Transverse colon (tissue), 4 donors: ENCODE measurements around the gene ATG7. TPM values are rescaled to one million over a fixed set of nuclear protein-coding genes. Genes with fewer than 3 reads are reported as not detected.

Experiments
- DNase-seq: peaks from one replicate; pipeline ENCODE4 v3.0.0-alpha.2; 2019
- H3K27ac ChIP-seq, 4 donors: fragments of 200-600 bp; sonication (generic); 2 replicates each; pipeline ENCODE4 v1.5.1; 2016 to 2018; ENCODE audit warnings: inconsistent platforms in 4 of 4
- H3K27me3 ChIP-seq: fragments of 200-600 bp; sonication (generic); 2 replicates; pipeline ENCODE4 v1.5.1; 2017; ENCODE audit warnings: inconsistent platforms
- H3K36me3 ChIP-seq, 4 donors: fragments of 200-600 bp; sonication (generic); 2 replicates each; pipeline ENCODE4 v1.5.1; 2017 to 2019; ENCODE audit warnings: inconsistent platforms in 4 of 4
- H3K4me1 ChIP-seq, 4 donors: fragments of 200-600 bp; sonication (generic); 2 replicates each; pipeline ENCODE4 v1.5.1; 2017 to 2020; ENCODE audit warnings: inconsistent platforms in 4 of 4
- H3K4me3 ChIP-seq, 4 donors: fragments of 200-600 bp; sonication (generic); 1 replicate in 1 of 4; 2 replicates in 3 of 4; pipeline versions ENCODE4 v1.5.1 to v1.6.1; 2017 to 2019; ENCODE audit warnings: inconsistent platforms in 4 of 4
- H3K9me3 ChIP-seq, 2 donors: fragments of 200-600 bp; sonication (generic); 2 replicates each; pipeline ENCODE4 v1.5.1; 2017 to 2019; ENCODE audit warnings: inconsistent platforms in 2 of 2
- EP300 ChIP-seq: sonication (generic); formaldehyde crosslinking; IDR thresholded peaks from one replicate; pipeline ENCODE4 v1.6.1; 2017; ENCODE audit warnings: antibody characterized with exemption, low read depth
- POLR2A ChIP-seq: fragments of 450-650 bp; IDR thresholded peaks from one replicate; pipeline ENCODE4 v1.6.1; 2016; ENCODE audit warnings: antibody characterized with exemption, mild to moderate bottlenecking, moderate library complexity
- POLR2AphosphoS5 ChIP-seq, 3 donors: sonication (generic); formaldehyde crosslinking; IDR thresholded peaks; one replicate each; pipeline ENCODE4 v1.6.1; 2016; ENCODE audit warnings: antibody characterized with exemption in 3 of 3
- WGBS, 2 donors: methylation state at CpG; one replicate each; pipeline ENCODE4 v1.1.5; 2018; ENCODE audit warnings: low coverage in 1 of 2; 5-methylcytosine and 5-hydroxymethylcytosine counted together
- in situ Hi-C, 4 donors: fragments of 200-750 bp; cut with MboI; loops; one replicate each; pipeline versions ENCODE4 v1.15.0 to v1.15.1; 2017; ENCODE audit warnings: low sequenced_read_pairs in 3 of 4, low pct_ligation_motif_present in 1 of 4, low pct_unique_long_range_greater_than_20kb in 1 of 4
- intact Hi-C: fragments of 100-400 bp; cut with DNase I; formaldehyde crosslinking; loops from one replicate; pipeline ENCODE4 v1.15.1; 2023; ENCODE audit warnings: low total_unique reads
- total RNA-seq, 4 donors: library from RNA; depleted of rRNA; stranded (reverse); fragments of >200 nt; gene quantifications; one replicate each; pipeline ENCODE4 v1.1.0, GENCODE V29; 2016
- TF ChIP-seq, protein P1 (sequence below), 5 experiments: fragments of 200-600 bp in 3 of 5; fragments of 450-650 bp in 2 of 5; sonication (generic) in 3 of 5; IDR thresholded peaks; 1 replicate in 2 of 5; 2 replicates in 3 of 5; pipeline ENCODE4 v1.5.1; 2016 to 2017; ENCODE audit warnings: antibody characterized with exemption in 5 of 5, inconsistent platforms in 3 of 5, mild to moderate bottlenecking in 2 of 5, moderate library complexity in 1 of 5

The ATG7 gene
- total RNA-seq, 4 donors from 2014 or later: 44.5 to 122 (median 75.0) TPM

- Histone ChIP-seq H3K27ac (peak overlapping the region; percentile 67 to 86 (median 80)), H3K27me3 (no peaks in the 10 kb centered on the region), H3K4me3 (peak overlapping the region in 3 of 4 donors; percentile 6 to 36 (median 6)), H3K4me1 (peaks cover 25 to 52% (median 33%) of the 10 kb centered on the region in 4 donors), H3K36me3 (peaks cover 0 to 6% (median 0%) of the 10 kb centered on the region in 4 donors), H3K9me3 (no peaks in the 10 kb centered on the region)
- in situ Hi-C loops (no loop called here), intact Hi-C loops (loop anchor here (10.0 kb wide), 1 partner anchor 62 kb away; the partner anchor contains the start of gene VGLL4)
- 11 to 15% methylated on average over 8 to 13 of the region's 13 CpGs for WGBS, 2 donors
- peak; percentile 52 for DNase-seq
- TF ChIP-seq POLR2A (no peak), POLR2AphosphoS5 (IDR thresholded peaks at IDR 0.05) (no peak)
- TF ChIP-seq, protein P1, sequence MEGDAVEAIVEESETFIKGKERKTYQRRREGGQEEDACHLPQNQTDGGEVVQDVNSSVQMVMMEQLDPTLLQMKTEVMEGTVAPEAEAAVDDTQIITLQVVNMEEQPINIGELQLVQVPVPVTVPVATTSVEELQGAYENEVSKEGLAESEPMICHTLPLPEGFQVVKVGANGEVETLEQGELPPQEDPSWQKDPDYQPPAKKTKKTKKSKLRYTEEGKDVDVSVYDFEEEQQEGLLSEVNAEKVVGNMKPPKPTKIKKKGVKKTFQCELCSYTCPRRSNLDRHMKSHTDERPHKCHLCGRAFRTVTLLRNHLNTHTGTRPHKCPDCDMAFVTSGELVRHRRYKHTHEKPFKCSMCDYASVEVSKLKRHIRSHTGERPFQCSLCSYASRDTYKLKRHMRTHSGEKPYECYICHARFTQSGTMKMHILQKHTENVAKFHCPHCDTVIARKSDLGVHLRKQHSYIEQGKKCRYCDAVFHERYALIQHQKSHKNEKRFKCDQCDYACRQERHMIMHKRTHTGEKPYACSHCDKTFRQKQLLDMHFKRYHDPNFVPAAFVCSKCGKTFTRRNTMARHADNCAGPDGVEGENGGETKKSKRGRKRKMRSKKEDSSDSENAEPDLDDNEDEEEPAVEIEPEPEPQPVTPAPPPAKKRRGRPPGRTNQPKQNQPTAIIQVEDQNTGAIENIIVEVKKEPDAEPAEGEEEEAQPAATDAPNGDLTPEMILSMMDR (IDR thresholded peaks at IDR 0.05): no peak
These were observed 310.2 kb downstream of the ATG7 start for GRCh38 chr3:11582191-11582968.

GRCh38 chr3:11583235-11583634 is 311.0 kb downstream of the ATG7 start:
- no peak for DNase-seq
- Histone ChIP-seq H3K36me3 (peaks cover 0 to 6% (median 0%) of the 10 kb centered on the region in 4 donors), H3K4me1 (peaks cover 21 to 56% (median 34%) of the 10 kb centered on the region in 4 donors), H3K9me3 (no peaks in the 10 kb centered on the region), H3K27ac (peak overlapping the region; percentile 67 to 86 (median 80)), H3K4me3 (no peak overlapping the region), H3K27me3 (no peaks in the 10 kb centered on the region)
- in situ Hi-C loops: no loop called here
- TF ChIP-seq, protein P1 (IDR thresholded peaks at IDR 0.05): no peak
- TF ChIP-seq POLR2A: no peak
- no peak for TF ChIP-seq POLR2AphosphoS5 (IDR thresholded peaks at IDR 0.05)
- TF ChIP-seq EP300: no peak
- intact Hi-C loops: loop anchor here (10.0 kb wide), 1 partner anchor 62 kb away; the partner anchor contains the start of gene VGLL4

GRCh38 chr3:11583638-11584046 is 311.4 kb downstream of the ATG7 start:
- Histone ChIP-seq H3K27me3 (no peaks in the 10 kb centered on the region), H3K27ac (peak overlapping the region; percentile 67 to 86 (median 80)), H3K9me3 (no peaks in the 10 kb centered on the region), H3K4me3 (no peak overlapping the region), H3K36me3 (peaks cover 0 to 6% (median 0%) of the 10 kb centered on the region in 4 donors), H3K4me1 (peaks cover 21 to 60% (median 36%) of the 10 kb centered on the region in 4 donors)
- DNase-seq: no peak
- intact Hi-C loops (loop anchor here (10.0 kb wide), 1 partner anchor 61 kb away; the partner anchor contains the start of gene VGLL4), in situ Hi-C loops (no loop called here)
- WGBS, 2 donors: 55 to 56% methylated on average over 4 to 10 of the region's 10 CpGs
- no peak for TF ChIP-seq POLR2A
- TF ChIP-seq EP300: no peak
- TF ChIP-seq POLR2AphosphoS5 (IDR thresholded peaks at IDR 0.05): no peak
- TF ChIP-seq, protein P1 (IDR thresholded peaks at IDR 0.05): no peak

- Histone ChIP-seq H3K36me3 (peaks cover 0 to 6% (median 0%) of the 10 kb centered on the region in 4 donors), H3K9me3 (no peaks in the 10 kb centered on the region), H3K27me3 (no peaks in the 10 kb centered on the region), H3K27ac (no peak overlapping the region), H3K4me1 (peaks cover 21 to 69% (median 44%) of the 10 kb centered on the region in 4 donors), H3K4me3 (no peak overlapping the region)
- no peak for DNase-seq
- in situ Hi-C loops: no loop called here
- intact Hi-C loops: loop anchor here (10.0 kb wide), 1 partner anchor 60 kb away; the partner anchor contains the start of gene VGLL4
- WGBS, 2 donors: 60 to 76% methylated on average over 1 to 4 of the region's 4 CpGs
- no peak for TF ChIP-seq POLR2A
- no peak for TF ChIP-seq POLR2AphosphoS5 (IDR thresholded peaks at IDR 0.05)
- TF ChIP-seq EP300: no peak
- TF ChIP-seq, protein P1 (IDR thresholded peaks at IDR 0.05): no peak
These were observed 312.4 kb downstream of the ATG7 start for GRCh38 chr3:11584570-11584969.
